ENCODE results near the gene TM4SF20.

DNA sequence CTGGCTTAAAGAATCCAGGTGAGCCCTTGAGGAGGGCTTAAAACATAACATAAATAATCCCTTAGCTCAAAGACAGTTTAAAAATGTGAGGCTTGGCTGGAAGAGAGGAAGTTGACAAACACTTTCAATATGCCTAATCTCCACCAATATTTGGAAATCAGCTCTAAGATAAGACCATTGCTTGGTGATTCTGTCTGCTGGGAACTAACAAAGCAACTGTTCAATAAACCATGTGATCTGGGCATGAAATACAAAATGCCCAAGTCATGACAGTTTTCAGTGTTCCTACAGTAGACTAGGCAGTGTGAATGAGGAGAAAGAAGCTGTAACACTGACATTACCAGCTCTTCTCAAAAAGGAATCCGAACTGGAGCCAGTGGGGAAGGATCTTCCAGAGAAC lies 43.4 kb downstream of the TM4SF20 start:
- TF ChIP-seq, protein P1, sequence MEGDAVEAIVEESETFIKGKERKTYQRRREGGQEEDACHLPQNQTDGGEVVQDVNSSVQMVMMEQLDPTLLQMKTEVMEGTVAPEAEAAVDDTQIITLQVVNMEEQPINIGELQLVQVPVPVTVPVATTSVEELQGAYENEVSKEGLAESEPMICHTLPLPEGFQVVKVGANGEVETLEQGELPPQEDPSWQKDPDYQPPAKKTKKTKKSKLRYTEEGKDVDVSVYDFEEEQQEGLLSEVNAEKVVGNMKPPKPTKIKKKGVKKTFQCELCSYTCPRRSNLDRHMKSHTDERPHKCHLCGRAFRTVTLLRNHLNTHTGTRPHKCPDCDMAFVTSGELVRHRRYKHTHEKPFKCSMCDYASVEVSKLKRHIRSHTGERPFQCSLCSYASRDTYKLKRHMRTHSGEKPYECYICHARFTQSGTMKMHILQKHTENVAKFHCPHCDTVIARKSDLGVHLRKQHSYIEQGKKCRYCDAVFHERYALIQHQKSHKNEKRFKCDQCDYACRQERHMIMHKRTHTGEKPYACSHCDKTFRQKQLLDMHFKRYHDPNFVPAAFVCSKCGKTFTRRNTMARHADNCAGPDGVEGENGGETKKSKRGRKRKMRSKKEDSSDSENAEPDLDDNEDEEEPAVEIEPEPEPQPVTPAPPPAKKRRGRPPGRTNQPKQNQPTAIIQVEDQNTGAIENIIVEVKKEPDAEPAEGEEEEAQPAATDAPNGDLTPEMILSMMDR (IDR thresholded peaks at IDR 0.05) = no peak
- TF ChIP-seq JAZF1 (CRISPR knock-in tag; IDR thresholded peaks at IDR 0.05) = no peak
- TF ChIP-seq TCF7 (CRISPR knock-in tag; IDR thresholded peaks at IDR 0.05; ENCODE audit: low read depth) = no peak
- TF ChIP-seq, protein P2, sequence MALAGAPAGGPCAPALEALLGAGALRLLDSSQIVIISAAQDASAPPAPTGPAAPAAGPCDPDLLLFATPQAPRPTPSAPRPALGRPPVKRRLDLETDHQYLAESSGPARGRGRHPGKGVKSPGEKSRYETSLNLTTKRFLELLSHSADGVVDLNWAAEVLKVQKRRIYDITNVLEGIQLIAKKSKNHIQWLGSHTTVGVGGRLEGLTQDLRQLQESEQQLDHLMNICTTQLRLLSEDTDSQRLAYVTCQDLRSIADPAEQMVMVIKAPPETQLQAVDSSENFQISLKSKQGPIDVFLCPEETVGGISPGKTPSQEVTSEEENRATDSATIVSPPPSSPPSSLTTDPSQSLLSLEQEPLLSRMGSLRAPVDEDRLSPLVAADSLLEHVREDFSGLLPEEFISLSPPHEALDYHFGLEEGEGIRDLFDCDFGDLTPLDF (CRISPR knock-in tag; IDR thresholded peaks at IDR 0.05) = no peak
- TF ChIP-seq NR2C2 (CRISPR knock-in tag; IDR thresholded peaks at IDR 0.05) = no peak
- TF ChIP-seq, protein P3, sequence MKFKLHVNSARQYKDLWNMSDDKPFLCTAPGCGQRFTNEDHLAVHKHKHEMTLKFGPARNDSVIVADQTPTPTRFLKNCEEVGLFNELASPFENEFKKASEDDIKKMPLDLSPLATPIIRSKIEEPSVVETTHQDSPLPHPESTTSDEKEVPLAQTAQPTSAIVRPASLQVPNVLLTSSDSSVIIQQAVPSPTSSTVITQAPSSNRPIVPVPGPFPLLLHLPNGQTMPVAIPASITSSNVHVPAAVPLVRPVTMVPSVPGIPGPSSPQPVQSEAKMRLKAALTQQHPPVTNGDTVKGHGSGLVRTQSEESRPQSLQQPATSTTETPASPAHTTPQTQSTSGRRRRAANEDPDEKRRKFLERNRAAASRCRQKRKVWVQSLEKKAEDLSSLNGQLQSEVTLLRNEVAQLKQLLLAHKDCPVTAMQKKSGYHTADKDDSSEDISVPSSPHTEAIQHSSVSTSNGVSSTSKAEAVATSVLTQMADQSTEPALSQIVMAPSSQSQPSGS (CRISPR knock-in tag; IDR thresholded peaks at IDR 0.05; ENCODE audit: borderline replicate concordance, low read depth) = no peak
- TF ChIP-seq GTF2I (CRISPR knock-in tag; conservative IDR thresholded peaks at IDR 0.05) = no peak
- TF ChIP-seq, protein P4, sequence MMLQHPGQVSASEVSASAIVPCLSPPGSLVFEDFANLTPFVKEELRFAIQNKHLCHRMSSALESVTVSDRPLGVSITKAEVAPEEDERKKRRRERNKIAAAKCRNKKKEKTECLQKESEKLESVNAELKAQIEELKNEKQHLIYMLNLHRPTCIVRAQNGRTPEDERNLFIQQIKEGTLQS (CRISPR knock-in tag; conservative IDR thresholded peaks at IDR 0.05) = no peak
- no peak for TF ChIP-seq CREB1 (CRISPR knock-in tag; IDR thresholded peaks at IDR 0.05)
- TF ChIP-seq, protein P5, sequence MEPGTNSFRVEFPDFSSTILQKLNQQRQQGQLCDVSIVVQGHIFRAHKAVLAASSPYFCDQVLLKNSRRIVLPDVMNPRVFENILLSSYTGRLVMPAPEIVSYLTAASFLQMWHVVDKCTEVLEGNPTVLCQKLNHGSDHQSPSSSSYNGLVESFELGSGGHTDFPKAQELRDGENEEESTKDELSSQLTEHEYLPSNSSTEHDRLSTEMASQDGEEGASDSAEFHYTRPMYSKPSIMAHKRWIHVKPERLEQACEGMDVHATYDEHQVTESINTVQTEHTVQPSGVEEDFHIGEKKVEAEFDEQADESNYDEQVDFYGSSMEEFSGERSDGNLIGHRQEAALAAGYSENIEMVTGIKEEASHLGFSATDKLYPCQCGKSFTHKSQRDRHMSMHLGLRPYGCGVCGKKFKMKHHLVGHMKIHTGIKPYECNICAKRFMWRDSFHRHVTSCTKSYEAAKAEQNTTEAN (CRISPR knock-in tag; IDR thresholded peaks at IDR 0.05) = no peak
- TF ChIP-seq, protein P6, sequence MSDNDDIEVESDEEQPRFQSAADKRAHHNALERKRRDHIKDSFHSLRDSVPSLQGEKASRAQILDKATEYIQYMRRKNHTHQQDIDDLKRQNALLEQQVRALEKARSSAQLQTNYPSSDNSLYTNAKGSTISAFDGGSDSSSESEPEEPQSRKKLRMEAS (CRISPR knock-in tag; IDR thresholded peaks at IDR 0.05) = no peak
- TF ChIP-seq ZNF423 (CRISPR knock-in tag; IDR thresholded peaks at IDR 0.05) = no peak

Measured in WTC11 (cell line).